Activated T-cell treated with anti-CD3 and anti-CD28 coated beads for 1 hour (primary cell): Measurements from ENCODE around the gene EIF2B5.
"Not testable (repeated sequence)": the region's sequence is repeated elsewhere in the genome, so short reads cannot be mapped to it uniquely, and the experiment has no call there.

Experiments
- DNase-seq: peaks from one replicate; pipeline ENCODE4 v3.0.0-alpha.2; 2020; ENCODE audit warnings: low read depth

EIF2B5 gene

GRCh38 chr3:184145751-184146270 is 10.7 kb downstream of the EIF2B5 start:
- no peak for DNase-seq

GRCh38 chr3:184148076-184148475 is 12.9 kb downstream of the EIF2B5 start:
- DNase-seq = no peak

GRCh38 chr3:184149123-184149522 is 14.0 kb downstream of the EIF2B5 start:
- DNase-seq = no peak

- DNase-seq = not testable (repeated sequence)
Measured at GRCh38 chr3:184149770-184150169, 14.6 kb downstream of the EIF2B5 start.

GRCh38 chr3:184154885-184155643 is 19.9 kb downstream of the EIF2B5 start, which contains the start of gene DVL3:
Gene DVL3, plus strand, starts transcription at chr3:184155377. Its CDS starts 259 bp downstream, at chr3:184155636.
- DNase-seq = peak; percentile 20

GRCh38 chr3:184155644-184156521 is 20.7 kb downstream of the EIF2B5 start:
- peak; percentile 24 for DNase-seq

- no peak for DNase-seq
Measured at GRCh38 chr3:184156522-184156955, 21.4 kb downstream of the EIF2B5 start.

- no peak for DNase-seq
Measured at GRCh38 chr3:184157206-184157605, 22.0 kb downstream of the EIF2B5 start.

GRCh38 chr3:184158404-184158803 is 23.2 kb downstream of the EIF2B5 start:
- DNase-seq = no peak

GRCh38 chr3:184160456-184160855 is 25.3 kb downstream of the EIF2B5 start:
- no peak for DNase-seq

- DNase-seq = not testable (repeated sequence)
Measured at GRCh38 chr3:184162571-184163070, 27.5 kb downstream of the EIF2B5 start.

GRCh38 chr3:184164648-184165330 is 29.6 kb downstream of the EIF2B5 start:
- no peak for DNase-seq

GRCh38 chr3:184165543-184165942 is 30.4 kb downstream of the EIF2B5 start:
- no peak for DNase-seq

- DNase-seq = no peak
Measured at GRCh38 chr3:184166671-184167070, 31.5 kb downstream of the EIF2B5 start.

GRCh38 chr3:184167786-184168185 is 32.6 kb downstream of the EIF2B5 start:
- DNase-seq = no peak

- DNase-seq = no peak
Measured at GRCh38 chr3:184168363-184169120, 33.4 kb downstream of the EIF2B5 start.

GRCh38 chr3:184169896-184170875 is 35.0 kb downstream of the EIF2B5 start:
- DNase-seq = no peak

- DNase-seq = no peak
Measured at GRCh38 chr3:184171562-184171961, 36.4 kb downstream of the EIF2B5 start.

- DNase-seq = no peak
Measured at GRCh38 chr3:184172681-184173373, 37.7 kb downstream of the EIF2B5 start.
